ENCODE measurements around the gene AMFR.

DNA sequence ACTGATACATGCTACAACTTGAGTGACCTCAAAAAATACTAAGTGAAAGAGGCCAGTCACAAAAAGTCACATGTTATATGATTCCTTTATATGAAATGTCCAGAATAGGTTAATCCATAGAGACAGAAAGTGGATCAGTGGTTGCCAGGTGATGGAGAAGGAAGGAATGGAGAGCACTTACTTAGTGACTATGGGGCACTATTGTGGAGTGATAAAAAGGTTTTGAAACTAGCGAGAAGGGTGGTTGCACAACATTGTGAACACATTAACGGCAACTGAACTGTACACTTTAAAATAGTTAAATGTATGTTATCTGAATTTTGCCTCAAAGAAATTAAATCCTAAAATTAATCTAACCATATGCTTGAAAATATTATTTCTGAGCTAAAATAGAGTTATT is 25.9 kb downstream of the AMFR start:
- TF ChIP-seq EZH2 (IDR thresholded peaks at IDR 0.05; ENCODE audit: borderline replicate concordance, low read length) = no peak
- TF ChIP-seq, protein P1, sequence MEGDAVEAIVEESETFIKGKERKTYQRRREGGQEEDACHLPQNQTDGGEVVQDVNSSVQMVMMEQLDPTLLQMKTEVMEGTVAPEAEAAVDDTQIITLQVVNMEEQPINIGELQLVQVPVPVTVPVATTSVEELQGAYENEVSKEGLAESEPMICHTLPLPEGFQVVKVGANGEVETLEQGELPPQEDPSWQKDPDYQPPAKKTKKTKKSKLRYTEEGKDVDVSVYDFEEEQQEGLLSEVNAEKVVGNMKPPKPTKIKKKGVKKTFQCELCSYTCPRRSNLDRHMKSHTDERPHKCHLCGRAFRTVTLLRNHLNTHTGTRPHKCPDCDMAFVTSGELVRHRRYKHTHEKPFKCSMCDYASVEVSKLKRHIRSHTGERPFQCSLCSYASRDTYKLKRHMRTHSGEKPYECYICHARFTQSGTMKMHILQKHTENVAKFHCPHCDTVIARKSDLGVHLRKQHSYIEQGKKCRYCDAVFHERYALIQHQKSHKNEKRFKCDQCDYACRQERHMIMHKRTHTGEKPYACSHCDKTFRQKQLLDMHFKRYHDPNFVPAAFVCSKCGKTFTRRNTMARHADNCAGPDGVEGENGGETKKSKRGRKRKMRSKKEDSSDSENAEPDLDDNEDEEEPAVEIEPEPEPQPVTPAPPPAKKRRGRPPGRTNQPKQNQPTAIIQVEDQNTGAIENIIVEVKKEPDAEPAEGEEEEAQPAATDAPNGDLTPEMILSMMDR (IDR thresholded peaks at IDR 0.05; ENCODE audit: low read length) = no peak
